B cell (primary cell): ENCODE measurements around the gene DCDC2C.

Experiments
- EZH2 ChIP-seq: IDR thresholded peaks from 2 replicates; pipeline ENCODE4 v1.6.1; 2012; ENCODE audit warnings: borderline replicate concordance, low read depth, mild to moderate bottlenecking, moderate library complexity, low read length; ENCODE audit not compliant: insufficient read depth, poor library complexity, severe bottlenecking
- TF ChIP-seq, protein P1 (sequence below): fragments of 200-600 bp; IDR thresholded peaks from one replicate; pipeline ENCODE4 v1.8.0; 2022; ENCODE audit warnings: antibody characterized with exemption, mild to moderate bottlenecking

DNA sequence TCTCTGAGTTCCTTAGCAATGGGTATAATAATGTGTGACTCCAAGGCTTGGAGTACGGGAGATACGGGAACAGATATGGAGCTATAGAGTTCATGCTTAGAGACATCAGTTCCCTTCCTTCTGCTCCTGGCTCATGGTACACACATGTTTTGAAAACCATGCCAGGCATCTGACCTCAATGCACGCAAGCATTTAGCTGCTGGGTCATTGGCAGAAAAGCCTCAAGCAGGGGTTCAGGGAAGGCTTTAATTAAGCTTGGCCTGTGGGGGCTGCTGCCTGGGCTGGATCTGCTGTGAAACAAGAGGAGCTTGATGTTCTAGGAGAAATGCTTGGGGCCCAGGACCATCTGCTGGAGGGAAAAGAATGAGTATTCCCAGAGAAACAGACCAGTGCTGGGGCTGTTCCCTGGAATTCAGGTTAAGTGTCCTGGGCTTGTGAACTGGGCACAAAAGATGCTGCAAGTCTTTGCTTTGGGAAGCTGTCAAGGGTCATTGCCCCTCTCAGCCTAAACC, 42.2 kb upstream of the DCDC2C start:
- TF ChIP-seq, protein P1, sequence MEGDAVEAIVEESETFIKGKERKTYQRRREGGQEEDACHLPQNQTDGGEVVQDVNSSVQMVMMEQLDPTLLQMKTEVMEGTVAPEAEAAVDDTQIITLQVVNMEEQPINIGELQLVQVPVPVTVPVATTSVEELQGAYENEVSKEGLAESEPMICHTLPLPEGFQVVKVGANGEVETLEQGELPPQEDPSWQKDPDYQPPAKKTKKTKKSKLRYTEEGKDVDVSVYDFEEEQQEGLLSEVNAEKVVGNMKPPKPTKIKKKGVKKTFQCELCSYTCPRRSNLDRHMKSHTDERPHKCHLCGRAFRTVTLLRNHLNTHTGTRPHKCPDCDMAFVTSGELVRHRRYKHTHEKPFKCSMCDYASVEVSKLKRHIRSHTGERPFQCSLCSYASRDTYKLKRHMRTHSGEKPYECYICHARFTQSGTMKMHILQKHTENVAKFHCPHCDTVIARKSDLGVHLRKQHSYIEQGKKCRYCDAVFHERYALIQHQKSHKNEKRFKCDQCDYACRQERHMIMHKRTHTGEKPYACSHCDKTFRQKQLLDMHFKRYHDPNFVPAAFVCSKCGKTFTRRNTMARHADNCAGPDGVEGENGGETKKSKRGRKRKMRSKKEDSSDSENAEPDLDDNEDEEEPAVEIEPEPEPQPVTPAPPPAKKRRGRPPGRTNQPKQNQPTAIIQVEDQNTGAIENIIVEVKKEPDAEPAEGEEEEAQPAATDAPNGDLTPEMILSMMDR = no peak
- TF ChIP-seq EZH2 = no peak
